H1 (cell line): Measurements from ENCODE around the gene SRCIN1. TPM values are rescaled to one million over a fixed set of nuclear protein-coding genes. Genes with fewer than 3 reads are reported as not detected.
"Not testable (repeated sequence)": the region's sequence is repeated elsewhere in the genome, so short reads cannot be mapped to it uniquely, and the experiment has no call there.

Experiments used
- CTCF ChIA-PET: fragments of 300-600 bp; sonication (Branson Sonifier 250); formaldehyde crosslinking; loops from one replicate; lab custom pipeline; 2021; ENCODE audit not compliant: partially characterized antibody; lab: Charles Lee
- POLR2A ChIA-PET: fragments of 300-600 bp; sonication (Branson Sonifier 250); formaldehyde crosslinking; loops from one replicate; lab custom pipeline; 2021; ENCODE audit warnings: inconsistent platforms; ENCODE audit not compliant: partially characterized antibody; lab: Charles Lee
- DNase-seq, 2 experiments: peaks; one replicate each; pipeline versions ENCODE4 v3.0.0 to v3.0.0-alpha.2; 2010 to 2022; ENCODE audit warnings: low spot score in 2 of 2, low read depth in 1 of 2, mixed read lengths in 1 of 2
- FAIRE-seq: peaks from 2 replicates; lab custom pipeline; 2011; peaks lifted over from hg19 to GRCh38; lab: Jason Lieb, UNC
- H2AFZ ChIP-seq: 2 replicates; pipeline ENCODE4 v1.8.1; 2012; ENCODE audit warnings: low read length, inconsistent platforms
- H2AK5ac ChIP-seq: 2 replicates; pipeline ENCODE4 v1.6.1; 2013; ENCODE audit warnings: low read depth, low read length
- H2BK120ac ChIP-seq: replicated peaks from 2 replicates; pipeline ENCODE3; 2013; ENCODE audit warnings: low read depth, low read length, inconsistent platforms
- H2BK12ac ChIP-seq: 2 replicates; pipeline ENCODE4 v1.6.1; 2013; ENCODE audit warnings: low read depth, low read length
- H2BK15ac ChIP-seq: 2 replicates; pipeline ENCODE4 v1.6.1; 2013; ENCODE audit warnings: low read length
- H2BK20ac ChIP-seq: 2 replicates; pipeline ENCODE4 v1.6.1; 2013; ENCODE audit warnings: low read length
- H2BK5ac ChIP-seq: 2 replicates; pipeline ENCODE4 v1.6.1; 2013; ENCODE audit warnings: low read depth, low read length
- H3K14ac ChIP-seq: 2 replicates; pipeline ENCODE4 v1.6.1; 2013; ENCODE audit warnings: inconsistent platforms; ENCODE audit not compliant: insufficient read length
- H3K18ac ChIP-seq: 2 replicates; pipeline ENCODE4 v1.6.1; 2013; ENCODE audit warnings: low read length; ENCODE audit errors: extremely low read depth
- H3K23ac ChIP-seq: 2 replicates; pipeline ENCODE4 v1.6.1; 2013; ENCODE audit warnings: inconsistent platforms; ENCODE audit not compliant: insufficient read length
- H3K23me2 ChIP-seq: 2 replicates; pipeline ENCODE4 v1.6.1; 2013; ENCODE audit warnings: low read depth, low read length
- H3K27ac ChIP-seq: 2 replicates; pipeline ENCODE4 v1.6.1; 2011; ENCODE audit warnings: low read depth, low read length, inconsistent platforms
- H3K27me3 ChIP-seq, 4 experiments: replicated peaks in 1 of 4; 1 replicate in 1 of 4; 2 replicates in 3 of 4; pipeline versions ENCODE4 v1.6.1 to v1.8.1; 2011 to 2013; ENCODE audit warnings: low read length in 3 of 4, mild to moderate bottlenecking in 3 of 4, inconsistent platforms in 2 of 4, mixed read lengths in 2 of 4, moderate library complexity in 1 of 4; ENCODE audit not compliant: control insufficient read depth in 3 of 4, insufficient read depth in 3 of 4; ENCODE audit errors: extremely low read depth in 1 of 4
- H3K36me3 ChIP-seq, 4 experiments: 2 replicates each; pipeline versions ENCODE4 v1.6.1 to v1.8.1; 2011 to 2013; ENCODE audit warnings: mild to moderate bottlenecking in 4 of 4, low read length in 3 of 4, moderate library complexity in 2 of 4, control low read depth in 1 of 4, inconsistent platforms in 1 of 4; ENCODE audit not compliant: insufficient read depth in 4 of 4, control insufficient read depth in 2 of 4
- H3K4ac ChIP-seq: replicated peaks from 2 replicates; pipeline ENCODE3; 2013; ENCODE audit warnings: low read length, low read depth, mixed read lengths, inconsistent platforms; ENCODE audit not compliant: insufficient read length
- H3K4me1 ChIP-seq, 4 experiments: replicated peaks in 1 of 4; 1 replicate in 1 of 4; 2 replicates in 3 of 4; pipeline versions ENCODE4 v1.6.1 to v1.8.1; 2011 to 2013; ENCODE audit warnings: low read length in 3 of 4, inconsistent platforms in 2 of 4, mixed read lengths in 1 of 4; ENCODE audit not compliant: insufficient read depth in 4 of 4, control insufficient read depth in 3 of 4
- H3K4me2 ChIP-seq, 2 experiments: 2 replicates each; pipeline versions ENCODE4 v1.6.1 to v1.8.1; 2011 to 2013; ENCODE audit warnings: low read depth in 2 of 2, low read length in 2 of 2, control low read depth in 1 of 2, inconsistent platforms in 1 of 2, mild to moderate bottlenecking in 1 of 2; ENCODE audit not compliant: insufficient read depth in 1 of 2
- H3K4me3 ChIP-seq, 4 experiments: fragments of 200-600, 300-600 bp in 1 of 4; sonication (generic), shearing (Covaris generic), sonication (Bioruptor Twin) in 1 of 4; 2 replicates each; pipeline versions ENCODE4 v1.5.1 to v1.8.1; 2011 to 2016; ENCODE audit warnings: low read length in 4 of 4, low read depth in 3 of 4, control low read depth in 2 of 4, inconsistent platforms in 2 of 4, mild to moderate bottlenecking in 2 of 4, mixed read lengths in 1 of 4, moderate library complexity in 1 of 4; ENCODE audit not compliant: insufficient read depth in 2 of 4; ENCODE audit errors: extremely low read depth in 1 of 4
- H3K56ac ChIP-seq: replicated peaks from 2 replicates; pipeline ENCODE3; 2013; ENCODE audit warnings: low read depth, mild to moderate bottlenecking, mixed read lengths, low read length, inconsistent platforms; ENCODE audit not compliant: insufficient read length
- H3K79me1 ChIP-seq: 2 replicates; pipeline ENCODE4 v1.6.1; 2013; ENCODE audit warnings: low read depth, low read length, control low read depth
- H3K79me2 ChIP-seq, 2 experiments: 2 replicates each; pipeline versions ENCODE4 v1.6.1 to v1.8.1; 2012 to 2013; ENCODE audit warnings: low read length in 2 of 2, mild to moderate bottlenecking in 2 of 2, inconsistent platforms in 1 of 2; ENCODE audit not compliant: insufficient read depth in 2 of 2, control insufficient read depth in 1 of 2
- H3K9ac ChIP-seq, 4 experiments: replicated peaks in 1 of 4; 1 replicate in 1 of 4; 2 replicates in 3 of 4; pipeline versions ENCODE4 v1.6.1 to v1.8.1; 2011 to 2013; ENCODE audit warnings: low read depth in 3 of 4, low read length in 3 of 4, control low read depth in 2 of 4, mild to moderate bottlenecking in 2 of 4, moderate library complexity in 2 of 4, inconsistent platforms in 1 of 4; ENCODE audit errors: extremely low read depth in 1 of 4
- H3K9me3 ChIP-seq, 2 experiments: 2 replicates each; pipeline versions ENCODE4 v1.6.1 to v1.8.1; 2012 to 2013; ENCODE audit warnings: mild to moderate bottlenecking in 2 of 2, moderate library complexity in 2 of 2, control low read depth in 1 of 2, inconsistent platforms in 1 of 2, low read depth in 1 of 2, low read length in 1 of 2, mixed read lengths in 1 of 2; ENCODE audit not compliant: insufficient read depth in 2 of 2
- H4K20me1 ChIP-seq, 2 experiments: replicated peaks in 1 of 2; 2 replicates each; pipeline versions ENCODE3 to v1.8.1; 2011 to 2013; ENCODE audit warnings: inconsistent platforms in 2 of 2, low read length in 2 of 2, mild to moderate bottlenecking in 1 of 2; ENCODE audit not compliant: insufficient read depth in 2 of 2, control insufficient read depth in 1 of 2
- H4K5ac ChIP-seq: 2 replicates; pipeline ENCODE4 v1.6.1; 2013; ENCODE audit warnings: low read length, low read depth, mixed read lengths, inconsistent platforms; ENCODE audit not compliant: insufficient read length
- H4K8ac ChIP-seq: 2 replicates; pipeline ENCODE4 v1.8.0; 2013; ENCODE audit warnings: mild to moderate bottlenecking, moderate library complexity, low read length, inconsistent platforms; ENCODE audit not compliant: insufficient read depth; ENCODE audit errors: extremely low read depth
- H4K91ac ChIP-seq: replicated peaks from 2 replicates; pipeline ENCODE3; 2013; ENCODE audit warnings: low read length, mixed read lengths, inconsistent platforms; ENCODE audit not compliant: insufficient read length
- WGBS, 2 experiments: shearing (Covaris generic) in 1 of 2; methylation state at CpG; one replicate each; pipeline versions ENCODE4 v1.1.6 to v1.1.7; 2013 to 2015; ENCODE audit warnings: low lambda C conversion rate in 2 of 2, mixed read lengths in 2 of 2, inconsistent platforms in 1 of 2, low coverage in 1 of 2, missing lambda C conversion rate in 1 of 2; ENCODE audit not compliant: insufficient replicate concordance in 2 of 2, insufficient coverage in 1 of 2, insufficient read length in 1 of 2; ENCODE audit errors: extremely low coverage in 1 of 2, missing lambda C conversion rate in 1 of 2; 5-methylcytosine and 5-hydroxymethylcytosine counted together
- polyA plus RNA-seq, 7 experiments: library from polyadenylated mRNA; depleted of rRNA in 3 of 7; stranded (reverse) in 5 of 7; unstranded in 2 of 7; fragments of >200 nt in 5 of 7; fragments of 200-250 nt in 2 of 7; gene quantifications; 1 replicate in 5 of 7; 2 replicates in 1 of 7; 4 replicates in 1 of 7; pipeline versions ENCODE4 v1.2.1 to v1.2.3, GENCODE V29; 2011 to 2013; ENCODE audit warnings: missing spikeins in 2 of 7, mixed read lengths in 2 of 7
- total RNA-seq: library from RNA; stranded (reverse); fragmentation: NEBNext Ultra II Directional; extraction: Animal tissue kit (Norgen Biotek cat#: 25700); gene quantifications from 2 replicates; pipeline ENCODE4 v1.2.1, GENCODE V29; 2021

Gene SRCIN1
- total and polyA plus RNA-seq, 2 of the 8 experiments (the other 6 are each of a cell fraction or from before 2014, with no cell fraction given): 2.8 to 3.8 TPM

DNA sequence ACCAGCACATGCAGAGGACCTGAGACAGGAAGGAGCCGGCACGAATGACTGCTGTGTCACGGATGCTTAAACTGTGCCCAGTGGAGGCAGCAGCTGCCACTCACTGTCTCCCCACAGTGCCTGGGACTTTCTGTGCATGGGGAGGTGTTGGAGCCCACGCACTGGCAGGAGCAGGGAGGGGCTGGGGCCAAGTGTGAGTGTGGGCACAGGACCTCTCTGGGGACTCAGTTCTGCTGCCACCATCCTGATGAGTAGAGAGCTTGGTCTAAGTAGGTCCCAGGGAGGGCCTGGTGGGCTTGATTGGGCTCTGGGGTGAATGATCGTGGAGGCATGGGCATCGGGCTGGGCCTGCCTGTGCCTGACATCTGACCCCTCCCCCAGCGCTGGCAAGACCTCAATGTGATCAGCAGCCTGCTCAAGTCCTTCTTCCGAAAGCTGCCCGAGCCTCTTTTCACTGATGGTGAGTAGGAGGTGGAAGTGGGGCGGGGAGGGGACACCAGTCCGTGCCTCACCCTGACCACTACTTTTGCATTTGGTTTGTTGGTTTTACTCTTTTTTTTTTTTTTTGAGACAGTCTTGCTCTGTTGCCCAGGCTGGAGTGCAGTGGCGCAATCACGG, 120.0 kb downstream of the SRCIN1 start:
- H3K14ac ChIP-seq, H3K9me3 ChIP-seq, H3K4me1 ChIP-seq, H4K91ac ChIP-seq, H3K79me1 ChIP-seq, H3K4ac ChIP-seq, H2BK15ac ChIP-seq, H3K18ac ChIP-seq, H3K79me2 ChIP-seq, H2BK12ac ChIP-seq, H3K23me2 ChIP-seq, H4K5ac ChIP-seq, DNase-seq, H3K27ac ChIP-seq, H3K4me3 ChIP-seq, H3K23ac ChIP-seq, H3K9ac ChIP-seq, H2BK120ac ChIP-seq, H3K4me2 ChIP-seq, H2AFZ ChIP-seq, H2BK20ac ChIP-seq, H2BK5ac ChIP-seq, H3K27me3 ChIP-seq, H3K56ac ChIP-seq, H2AK5ac ChIP-seq, FAIRE-seq, H4K20me1 ChIP-seq: not testable (repeated sequence)
- 94% methylated on average over 10 of the region's 13 CpGs; no CpG with 5 or more reads in 1 of the 2 experiments for WGBS, 2 experiments
- POLR2A ChIA-PET: interaction anchor here (1.7 kb wide), 1 partner anchor 34 kb away, joined by 5 read pairs; no protein-coding TSS in a partner anchor
- Histone ChIP-seq H3K36me3 (peaks cover 0 to 28% (median 12%) of the 10 kb centered on the region in 4 experiments; a peak in 4 of 8 replicates), H4K8ac (0 out of 2 replicates have a peak overlapping the region, but pooled peaks have one; percentile 51)
- CTCF ChIA-PET: interaction anchor here (0.7 to 4.2 kb wide), 14 partner anchors 23 to 178 kb away, joined by 3 to 28 read pairs (median 4); no protein-coding TSS in a partner anchor
